Measurements from ENCODE around the gene OR7A10. TPM values are rescaled to one million over a fixed set of nuclear protein-coding genes. Genes with fewer than 3 reads are reported as not detected.

Gene OR7A10
- polyA plus RNA-seq (2012; ENCODE audit: missing spikeins): not detected

GRCh38 chr19:14848822-14849221 lies at the start of gene OR7A10:
OR7A10 (minus strand) TSS chr19:14848922; CDS start chr19:14841877, 7,045 bp downstream.
- DNase-seq (ENCODE audit: insufficient read length) (no peak), FAIRE-seq (no peak)
- TF ChIP-seq POLR2AphosphoS5 (IDR thresholded peaks at IDR 0.05; ENCODE audit: low read depth, low read length): no peak
- no peak for TF ChIP-seq TAF1 (IDR thresholded peaks at IDR 0.05; ENCODE audit: borderline replicate concordance, low read depth, low read length)
- TF ChIP-seq POLR2A (IDR thresholded peaks at IDR 0.05; ENCODE audit: low read depth, low read length): no peak

GRCh38 chr19:14890643-14891379 lies 42.1 kb upstream of the OR7A10 start:
- FAIRE-seq (no peak), DNase-seq (ENCODE audit: insufficient read length) (no peak)
- TF ChIP-seq TAF1 (IDR thresholded peaks at IDR 0.05; ENCODE audit: borderline replicate concordance, low read depth, low read length): no peak
- no peak for TF ChIP-seq POLR2AphosphoS5 (IDR thresholded peaks at IDR 0.05; ENCODE audit: low read depth, low read length)
- no peak for TF ChIP-seq POLR2A (IDR thresholded peaks at IDR 0.05; ENCODE audit: low read depth, low read length)

GRCh38 chr19:14889994-14890642 lies 41.4 kb upstream of the OR7A10 start:
- DNase-seq (ENCODE audit: insufficient read length) (no peak), FAIRE-seq (no peak)
- TF ChIP-seq POLR2AphosphoS5 (IDR thresholded peaks at IDR 0.05; ENCODE audit: low read depth, low read length) (no peak), POLR2A (IDR thresholded peaks at IDR 0.05; ENCODE audit: low read depth, low read length) (no peak), TAF1 (IDR thresholded peaks at IDR 0.05; ENCODE audit: borderline replicate concordance, low read depth, low read length) (no peak)

DNA sequence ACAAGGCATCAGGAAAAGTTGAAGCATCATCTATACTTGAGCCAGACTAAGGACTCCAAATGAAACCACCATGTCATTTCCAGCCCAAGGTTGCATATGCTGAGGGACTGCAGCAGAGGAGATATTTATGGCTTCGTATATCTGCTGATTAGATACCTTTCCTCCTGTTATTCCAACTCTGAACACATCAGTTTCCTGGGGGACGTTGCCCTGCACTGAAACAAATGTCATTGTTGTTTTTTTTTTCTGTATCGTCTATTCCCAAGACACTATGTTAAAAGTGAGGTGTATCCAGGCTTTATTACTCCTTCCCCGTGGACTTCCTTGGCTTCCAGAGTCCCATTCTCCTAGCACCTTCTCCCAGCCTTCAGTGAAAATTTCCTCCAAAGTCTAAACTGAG lies 37.3 kb upstream of the OR7A10 start, which contains the start of gene OR7A17:
Gene OR7A17 (minus strand): TSS at position 101 of the 400 bp plus-strand sequence. CDS start 4,777 bp downstream, outside the sequence.
- TF ChIP-seq TAF1 (IDR thresholded peaks at IDR 0.05; ENCODE audit: borderline replicate concordance, low read depth, low read length) (no peak), POLR2A (IDR thresholded peaks at IDR 0.05; ENCODE audit: low read depth, low read length) (no peak), POLR2AphosphoS5 (IDR thresholded peaks at IDR 0.05; ENCODE audit: low read depth, low read length) (no peak)
- DNase-seq (ENCODE audit: insufficient read length) (no peak), FAIRE-seq (no peak)

DNA sequence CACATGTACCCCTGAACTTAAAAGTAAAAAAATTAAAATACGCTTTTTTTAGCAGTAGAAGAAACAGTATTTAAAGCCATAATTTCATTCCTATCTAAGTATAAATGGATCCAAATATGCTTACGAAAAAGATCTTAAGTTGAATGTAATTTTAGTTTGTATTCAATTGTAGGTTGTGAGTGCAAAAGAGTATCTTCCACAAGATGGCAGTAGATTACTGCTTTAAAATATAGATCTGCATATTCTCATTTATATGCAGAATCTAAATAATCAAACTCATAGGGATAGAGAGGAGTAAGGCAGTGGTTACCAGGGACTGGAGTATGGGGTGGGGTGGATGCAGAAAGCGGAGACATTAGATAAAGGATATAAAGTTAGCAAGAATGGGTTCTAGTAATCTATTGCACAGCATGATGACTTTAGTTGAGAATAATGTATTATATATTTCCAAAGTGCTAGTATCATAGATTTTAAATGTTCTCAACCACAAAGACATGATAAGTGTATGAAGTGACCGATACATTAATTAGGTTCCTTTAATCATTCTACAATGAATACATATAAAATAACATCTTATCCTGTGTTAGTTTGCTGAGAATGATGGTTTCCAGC lies 23.0 kb upstream of the OR7A10 start:
- no peak for TF ChIP-seq TAF1 (IDR thresholded peaks at IDR 0.05; ENCODE audit: borderline replicate concordance, low read depth, low read length)
- no peak for TF ChIP-seq POLR2AphosphoS5 (IDR thresholded peaks at IDR 0.05; ENCODE audit: low read depth, low read length)
- no peak for TF ChIP-seq POLR2A (IDR thresholded peaks at IDR 0.05; ENCODE audit: low read depth, low read length)
- FAIRE-seq (no peak), DNase-seq (ENCODE audit: insufficient read length) (no peak)

DNA sequence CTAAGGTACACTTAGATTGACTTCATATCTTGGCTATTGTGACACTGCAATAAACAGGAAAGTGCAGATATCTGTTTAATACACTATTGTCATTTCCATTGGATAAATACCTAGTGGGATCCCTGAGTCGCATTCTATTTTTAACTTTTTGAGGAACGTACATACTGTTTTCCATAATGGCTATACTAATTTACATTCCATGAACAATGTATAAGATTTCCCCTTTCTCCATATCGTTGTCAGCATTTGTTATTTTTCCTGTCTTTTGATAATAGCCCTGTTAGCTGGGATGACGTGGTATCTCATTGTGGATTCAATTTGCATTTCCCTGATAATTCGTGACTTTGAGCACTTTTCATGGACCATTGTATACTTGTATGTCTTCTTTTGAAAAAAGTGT lies 19.8 kb upstream of the OR7A10 start:
- no peak for DNase-seq (ENCODE audit: insufficient read length)
- FAIRE-seq: no peak
- TF ChIP-seq POLR2A (IDR thresholded peaks at IDR 0.05; ENCODE audit: low read depth, low read length) (no peak), TAF1 (IDR thresholded peaks at IDR 0.05; ENCODE audit: borderline replicate concordance, low read depth, low read length) (no peak), POLR2AphosphoS5 (IDR thresholded peaks at IDR 0.05; ENCODE audit: low read depth, low read length) (no peak)

DNA sequence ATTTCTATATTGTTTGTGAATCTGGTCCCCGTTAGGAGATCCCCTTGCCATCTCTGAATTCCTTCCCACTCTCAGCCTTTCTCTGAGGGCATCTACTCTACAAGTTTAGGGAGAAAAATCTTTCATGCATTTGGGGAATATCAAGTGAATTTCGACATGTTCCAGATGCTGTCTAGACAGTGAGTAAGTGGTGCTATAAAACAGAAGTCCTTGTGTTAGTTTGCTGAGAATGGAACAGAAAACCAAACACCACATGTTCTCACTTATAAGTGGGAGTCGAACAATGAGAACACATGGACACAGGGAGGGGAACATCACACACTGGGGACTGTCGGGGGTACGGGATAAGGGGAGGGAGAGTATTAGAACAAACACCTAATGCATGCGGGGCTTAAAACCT lies 5.1 kb downstream of the OR7A10 start:
- FAIRE-seq (no peak), DNase-seq (ENCODE audit: insufficient read length) (no peak)
- TF ChIP-seq POLR2AphosphoS5 (IDR thresholded peaks at IDR 0.05; ENCODE audit: low read depth, low read length) (no peak), TAF1 (IDR thresholded peaks at IDR 0.05; ENCODE audit: borderline replicate concordance, low read depth, low read length) (no peak), POLR2A (IDR thresholded peaks at IDR 0.05; ENCODE audit: low read depth, low read length) (no peak)

DNA sequence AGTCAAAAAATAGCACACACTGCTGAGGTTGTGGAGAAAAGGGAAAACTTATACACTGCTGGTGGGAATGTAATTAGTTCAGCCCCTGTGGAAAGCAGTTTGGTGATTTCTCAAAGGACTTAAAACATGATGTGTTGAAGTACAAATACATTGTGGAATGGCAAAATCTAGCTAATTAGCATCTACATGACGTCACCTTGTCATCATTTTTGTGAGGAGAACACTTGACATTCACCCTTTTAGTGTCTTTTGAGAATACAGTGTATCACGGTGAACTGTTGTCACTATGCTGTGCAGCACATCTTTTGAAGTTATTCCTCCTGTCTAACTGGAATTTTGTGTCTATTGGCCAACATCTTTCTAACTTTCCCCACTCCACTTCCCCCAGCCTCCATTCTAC lies 5.6 kb downstream of the OR7A10 start:
- TF ChIP-seq TAF1 (IDR thresholded peaks at IDR 0.05; ENCODE audit: borderline replicate concordance, low read depth, low read length) (no peak), POLR2A (IDR thresholded peaks at IDR 0.05; ENCODE audit: low read depth, low read length) (no peak), POLR2AphosphoS5 (IDR thresholded peaks at IDR 0.05; ENCODE audit: low read depth, low read length) (no peak)
- no peak for FAIRE-seq

GRCh38 chr19:14840206-14840605 lies 8.5 kb downstream of the OR7A10 start:
- no peak for FAIRE-seq

More for the DNA sequence above, 5.6 kb downstream of the OR7A10 start:
- no peak for DNase-seq (ENCODE audit: insufficient read length)

DNA sequence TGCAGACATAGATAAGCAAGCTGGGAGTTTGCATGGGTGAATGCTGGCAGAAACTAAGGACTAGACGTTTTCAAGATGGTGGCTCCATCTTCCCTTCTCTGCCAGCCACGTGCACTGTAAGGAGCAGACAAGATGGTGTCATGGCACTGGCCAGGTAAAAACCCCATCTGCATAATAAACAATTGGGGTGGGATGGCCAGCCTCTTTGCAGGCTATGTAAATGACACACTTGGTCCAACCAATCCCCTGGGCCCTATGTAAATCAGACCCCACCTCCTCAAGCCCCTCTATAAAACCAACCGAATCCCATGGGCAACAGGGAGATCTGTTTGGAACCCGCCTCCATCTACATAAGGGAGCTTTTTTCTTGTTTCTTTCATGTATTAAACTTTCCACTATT lies 11.3 kb downstream of the OR7A10 start:
- FAIRE-seq (no peak), DNase-seq (ENCODE audit: insufficient read length) (no peak)
- no peak for TF ChIP-seq POLR2A (IDR thresholded peaks at IDR 0.05; ENCODE audit: low read depth, low read length)
- no peak for TF ChIP-seq POLR2AphosphoS5 (IDR thresholded peaks at IDR 0.05; ENCODE audit: low read depth, low read length)
- no peak for TF ChIP-seq TAF1 (IDR thresholded peaks at IDR 0.05; ENCODE audit: borderline replicate concordance, low read depth, low read length)

More at GRCh38 chr19:14840206-14840605, 8.5 kb downstream of the OR7A10 start:
- no peak for DNase-seq (ENCODE audit: insufficient read length)
- TF ChIP-seq POLR2A (IDR thresholded peaks at IDR 0.05; ENCODE audit: low read depth, low read length): no peak
- no peak for TF ChIP-seq POLR2AphosphoS5 (IDR thresholded peaks at IDR 0.05; ENCODE audit: low read depth, low read length)
- TF ChIP-seq TAF1 (IDR thresholded peaks at IDR 0.05; ENCODE audit: borderline replicate concordance, low read depth, low read length): no peak

DNA sequence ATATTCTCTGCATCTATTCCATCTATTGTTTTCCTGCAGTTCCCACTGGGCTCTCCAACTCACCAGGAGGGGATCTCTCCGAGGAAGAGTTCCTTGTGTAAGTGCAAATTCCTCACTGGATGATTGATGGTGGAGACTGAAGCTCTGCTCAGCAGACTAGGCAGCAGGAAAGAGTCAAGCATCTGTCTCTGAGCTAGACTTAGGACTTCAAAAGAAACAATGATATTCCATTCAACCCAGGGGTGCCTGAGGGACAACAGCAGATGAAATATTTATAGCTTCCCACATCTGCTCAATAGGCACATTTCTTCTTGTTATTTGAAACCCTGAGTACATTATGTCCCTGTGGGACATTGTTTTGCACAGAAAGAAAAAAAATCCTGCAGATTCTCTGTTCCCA lies 13.7 kb downstream of the OR7A10 start, which contains the start of the genes OR7A5 and OR7C1:
Gene OR7A5 (minus strand): TSS at position 175 of the 400 bp plus-strand sequence. CDS start 6,944 bp downstream, outside the sequence.
Gene OR7C1 (minus strand): TSS at position 175 of the 400 bp plus-strand sequence. CDS start 35,049 bp downstream, outside the sequence.
- TF ChIP-seq POLR2A (IDR thresholded peaks at IDR 0.05; ENCODE audit: low read depth, low read length) (no peak), TAF1 (IDR thresholded peaks at IDR 0.05; ENCODE audit: borderline replicate concordance, low read depth, low read length) (no peak), POLR2AphosphoS5 (IDR thresholded peaks at IDR 0.05; ENCODE audit: low read depth, low read length) (no peak)
- no peak for DNase-seq (ENCODE audit: insufficient read length)
- no peak for FAIRE-seq
